ENCODE data around the gene CD3E. TPM values are rescaled to one million over a fixed set of nuclear protein-coding genes. Genes with fewer than 3 reads are reported as not detected.

The CD3E gene
- total RNA-seq, 1 experiment from 2014 or later: 0.39 TPM

DNA sequence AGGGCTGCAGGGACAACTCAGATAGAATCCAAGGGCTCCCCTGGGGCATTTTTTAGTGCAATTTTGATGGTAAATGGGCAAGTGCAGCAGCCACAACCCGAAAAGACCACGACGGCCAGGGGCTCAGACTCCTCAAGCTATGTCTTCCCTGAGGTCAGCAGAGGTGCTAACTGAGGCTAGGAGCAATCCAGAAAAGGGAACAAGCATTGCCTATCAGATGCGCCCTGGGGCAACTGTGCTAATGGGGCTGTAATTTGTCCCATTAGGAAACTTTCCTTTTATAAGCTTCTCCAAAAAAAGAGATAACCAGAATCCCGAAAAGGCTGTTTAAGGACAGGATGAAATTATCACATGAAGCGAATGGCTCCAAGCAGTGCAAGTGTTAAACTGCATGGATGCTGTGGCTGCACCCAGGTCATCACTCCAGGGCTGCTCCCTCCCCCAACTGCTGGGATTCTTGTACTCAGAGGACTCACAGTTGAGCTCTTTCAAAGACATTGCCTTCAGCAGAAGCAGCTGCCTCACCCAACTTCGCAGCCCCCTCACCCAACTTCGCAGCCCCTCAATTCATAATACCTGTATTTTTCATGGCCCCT is 2.8 kb upstream of the CD3E start:
- H3K27me3 Mint-ChIP-seq (ENCODE audit: insufficient read depth, unreplicated experiment): no peaks in the 10 kb centered on the region
- Histone ChIP-seq H3K9me3 (no peaks in the 10 kb centered on the region), H3K4me1 (no peaks in the 10 kb centered on the region), H3K36me3 (ENCODE audit: control insufficient read depth, insufficient read depth, low read length) (no peaks in the 10 kb centered on the region), H3K27me3 (replicated peaks; ENCODE audit: control insufficient read depth, insufficient read depth, low read length) (no peaks in the 10 kb centered on the region), H3K4me3 (ENCODE audit: low read depth, low read length) (no peak overlapping the region)
- H3K36me3 Mint-ChIP-seq (ENCODE audit: insufficient read depth, unreplicated experiment): no peaks in the 10 kb centered on the region
- peaks cover 9% of the 10 kb centered on the region for H3K9me3 Mint-ChIP-seq (ENCODE audit: unreplicated experiment)
- H3K27ac Mint-ChIP-seq (ENCODE audit: unreplicated experiment): no peak overlapping the region
- intact Hi-C loops (cut with micrococcal nuclease; ENCODE audit: unreplicated experiment): no loop called here
- no TSS peak for BruUV-seq (replicated peaks)
- TF ChIP-seq, protein P1, sequence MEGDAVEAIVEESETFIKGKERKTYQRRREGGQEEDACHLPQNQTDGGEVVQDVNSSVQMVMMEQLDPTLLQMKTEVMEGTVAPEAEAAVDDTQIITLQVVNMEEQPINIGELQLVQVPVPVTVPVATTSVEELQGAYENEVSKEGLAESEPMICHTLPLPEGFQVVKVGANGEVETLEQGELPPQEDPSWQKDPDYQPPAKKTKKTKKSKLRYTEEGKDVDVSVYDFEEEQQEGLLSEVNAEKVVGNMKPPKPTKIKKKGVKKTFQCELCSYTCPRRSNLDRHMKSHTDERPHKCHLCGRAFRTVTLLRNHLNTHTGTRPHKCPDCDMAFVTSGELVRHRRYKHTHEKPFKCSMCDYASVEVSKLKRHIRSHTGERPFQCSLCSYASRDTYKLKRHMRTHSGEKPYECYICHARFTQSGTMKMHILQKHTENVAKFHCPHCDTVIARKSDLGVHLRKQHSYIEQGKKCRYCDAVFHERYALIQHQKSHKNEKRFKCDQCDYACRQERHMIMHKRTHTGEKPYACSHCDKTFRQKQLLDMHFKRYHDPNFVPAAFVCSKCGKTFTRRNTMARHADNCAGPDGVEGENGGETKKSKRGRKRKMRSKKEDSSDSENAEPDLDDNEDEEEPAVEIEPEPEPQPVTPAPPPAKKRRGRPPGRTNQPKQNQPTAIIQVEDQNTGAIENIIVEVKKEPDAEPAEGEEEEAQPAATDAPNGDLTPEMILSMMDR (IDR thresholded peaks at IDR 0.05; ENCODE audit: insufficient read depth in 1 of 2, low read depth in 1 of 2, low read length in 1 of 2, severe bottlenecking in 1 of 2, unreplicated experiment in 1 of 2): no peak
- no peak overlapping the region for H3K4me3 Mint-ChIP-seq (ENCODE audit: unreplicated experiment)
- ChIA-PET CTCF (interaction anchor here (0.6 to 1.3 kb wide), 4 partner anchors 10 to 75 kb away, joined by 3 to 5 read pairs (median 4); no protein-coding TSS in a partner anchor), POLR2A (no interaction called here)
- no peak for DNase-seq
- no peaks in the 10 kb centered on the region for H3K4me1 Mint-ChIP-seq (ENCODE audit: low read depth, unreplicated experiment)

- TF ChIP-seq, protein P1 (IDR thresholded peaks at IDR 0.05; ENCODE audit: insufficient read depth in 1 of 2, low read depth in 1 of 2, low read length in 1 of 2, severe bottlenecking in 1 of 2, unreplicated experiment in 1 of 2): no peak
- no peak overlapping the region for H3K27ac Mint-ChIP-seq (ENCODE audit: unreplicated experiment)
- no peak overlapping the region for H3K4me3 Mint-ChIP-seq (ENCODE audit: unreplicated experiment)
- CTCF ChIA-PET: interaction anchor here (0.9 kb wide), 1 partner anchor 106 kb away, joined by 3 read pairs; no protein-coding TSS in a partner anchor
- no TSS peak for BruUV-seq (replicated peaks)
- DNase-seq: no peak
- Histone ChIP-seq H3K36me3 (ENCODE audit: control insufficient read depth, insufficient read depth, low read length) (no peaks in the 10 kb centered on the region), H3K4me1 (no peaks in the 10 kb centered on the region), H3K4me3 (ENCODE audit: low read depth, low read length) (no peak overlapping the region), H3K27me3 (replicated peaks; ENCODE audit: control insufficient read depth, insufficient read depth, low read length) (no peaks in the 10 kb centered on the region), H3K9me3 (no peaks in the 10 kb centered on the region)
- H3K9me3 Mint-ChIP-seq (ENCODE audit: unreplicated experiment): peaks cover 9% of the 10 kb centered on the region
- H3K27me3 Mint-ChIP-seq (ENCODE audit: insufficient read depth, unreplicated experiment): no peaks in the 10 kb centered on the region
- no peaks in the 10 kb centered on the region for H3K36me3 Mint-ChIP-seq (ENCODE audit: insufficient read depth, unreplicated experiment)
- POLR2A ChIA-PET: no interaction called here
- no peaks in the 10 kb centered on the region for H3K4me1 Mint-ChIP-seq (ENCODE audit: low read depth, unreplicated experiment)
- intact Hi-C loops (cut with micrococcal nuclease; ENCODE audit: unreplicated experiment): no loop called here
Observed at GRCh38 chr11:118304227-118304567, 333 bp upstream of the CD3E start.

- POLR2A ChIA-PET: no interaction called here
- H3K4me1 Mint-ChIP-seq (ENCODE audit: low read depth, unreplicated experiment): peaks cover under 1% of the 10 kb centered on the region
- no peaks in the 10 kb centered on the region for H3K27me3 ChIP-seq (replicated peaks; ENCODE audit: control insufficient read depth, insufficient read depth, low read length)
- no peak overlapping the region for H3K4me3 ChIP-seq (ENCODE audit: low read depth, low read length)
- intact Hi-C loops (cut with micrococcal nuclease; ENCODE audit: unreplicated experiment): no loop called here
- no TSS peak for BruUV-seq (replicated peaks)
- DNase-seq: no peak
- H3K36me3 ChIP-seq (ENCODE audit: control insufficient read depth, insufficient read depth, low read length): no peaks in the 10 kb centered on the region
- H3K27ac Mint-ChIP-seq (ENCODE audit: unreplicated experiment): no peak overlapping the region
- TF ChIP-seq, protein P1 (IDR thresholded peaks at IDR 0.05; ENCODE audit: insufficient read depth in 1 of 2, low read depth in 1 of 2, low read length in 1 of 2, severe bottlenecking in 1 of 2, unreplicated experiment in 1 of 2): no peak
- H3K4me1 ChIP-seq: peaks cover under 1% of the 10 kb centered on the region; the same call in 1 of the 2 replicates
- H3K36me3 Mint-ChIP-seq (ENCODE audit: insufficient read depth, unreplicated experiment): no peaks in the 10 kb centered on the region
- no peaks in the 10 kb centered on the region for H3K27me3 Mint-ChIP-seq (ENCODE audit: insufficient read depth, unreplicated experiment)
- H3K9me3 Mint-ChIP-seq (ENCODE audit: unreplicated experiment): no peaks in the 10 kb centered on the region
- no peaks in the 10 kb centered on the region for H3K9me3 ChIP-seq
- CTCF ChIA-PET: interaction anchor here (0.7 to 0.9 kb wide), 2 partner anchors 8 to 45 kb away, joined by 3 read pairs; no protein-coding TSS in a partner anchor
- no peak overlapping the region for H3K4me3 Mint-ChIP-seq (ENCODE audit: unreplicated experiment)
Observed at GRCh38 chr11:118305726-118306125, 1.2 kb downstream of the CD3E start.

All from Caco-2 (cell line).